Measurements from ENCODE around the gene DPP8. TPM values are rescaled to one million over a fixed set of nuclear protein-coding genes. Genes with fewer than 3 reads are reported as not detected.

DPP8 gene
- total RNA-seq, 1 experiment from 2014 or later: 27.1 TPM

GRCh38 chr15:65412556-65412955, 104.9 kb downstream of the DPP8 start:
- POLR2A ChIA-PET: no interaction called here
- no peak for ATAC-seq
- peaks cover 0 to 14% of the 10 kb centered on the region in 2 experiments; a peak in 1 of 4 replicates for H3K4me1 ChIP-seq (ENCODE audit: control insufficient read depth in 1 of 2, insufficient read depth in 2 of 2, low read length in 2 of 2)

More at GRCh38 chr15:65412556-65412955, 104.9 kb downstream of the DPP8 start:
- DNase-seq (ENCODE audit: low read depth, low spot score): no peak
- Histone ChIP-seq H3K9me3 (ENCODE audit: control insufficient read depth in 1 of 2, insufficient read depth in 1 of 2, low read depth in 1 of 2, low read length in 2 of 2) (no peaks in the 10 kb centered on the region), H3K36me3 (ENCODE audit: control insufficient read depth in 1 of 2, insufficient read depth in 2 of 2, low read length in 2 of 2) (no peaks in the 10 kb centered on the region), H3K9me2 (ENCODE audit: insufficient read depth) (no peaks in the 10 kb centered on the region), H3K4me2 (ENCODE audit: low read length) (no peak overlapping the region), H3K27me3 (ENCODE audit: insufficient read depth, low read length) (no peaks in the 10 kb centered on the region), H3K9ac (ENCODE audit: low read length) (no peak overlapping the region), H3K4me3 (replicated peaks in 1 of 2; ENCODE audit: low read depth in 1 of 2, low read length in 2 of 2) (no peak overlapping the region), H4K20me1 (ENCODE audit: insufficient read depth) (no peaks in the 10 kb centered on the region), H3K79me2 (ENCODE audit: insufficient read depth, low read length) (no peaks in the 10 kb centered on the region), H3K27ac (ENCODE audit: low read depth, low read length) (no peak overlapping the region), H2AFZ (ENCODE audit: low read depth, low read length, poor library complexity, severe bottlenecking) (no peak overlapping the region)
- TF ChIP-seq EGR1 (IDR thresholded peaks at IDR 0.05; ENCODE audit: low read depth) (no peak), EZH2 (IDR thresholded peaks at IDR 0.05) (no peak), ZNF274 (IDR thresholded peaks at IDR 0.05; ENCODE audit: low read depth, low read length) (no peak), RAD21 (IDR thresholded peaks at IDR 0.05; ENCODE audit: low read depth) (no peak), FOSL1 (IDR thresholded peaks at IDR 0.05; ENCODE audit: low read depth) (no peak), SIN3A (IDR thresholded peaks at IDR 0.05; ENCODE audit: low read depth) (no peak), ZBTB33 (IDR thresholded peaks at IDR 0.05; ENCODE audit: extremely low read depth, insufficient replicate concordance, low read length) (no peak), MAX (IDR thresholded peaks at IDR 0.05) (no peak), SP1 (IDR thresholded peaks at IDR 0.05; ENCODE audit: low read depth) (no peak), ELF1 (IDR thresholded peaks at IDR 0.05; ENCODE audit: borderline replicate concordance, low read depth) (no peak), JUND (IDR thresholded peaks at IDR 0.05) (no peak), SRF (IDR thresholded peaks at IDR 0.05; ENCODE audit: low read depth) (no peak), POLR2A (IDR thresholded peaks at IDR 0.05; ENCODE audit: borderline replicate concordance, extremely low read depth, insufficient read depth, insufficient read length) (no peak), EZH2phosphoT487 (IDR thresholded peaks at IDR 0.05; ENCODE audit: borderline replicate concordance) (no peak), CBX3 (IDR thresholded peaks at IDR 0.05; ENCODE audit: low read depth) (no peak), ZFX (IDR thresholded peaks at IDR 0.05) (no peak), YY1 (IDR thresholded peaks at IDR 0.05; ENCODE audit: extremely low read depth, insufficient replicate concordance, low read depth, low read length) (no peak)
- ChIA-PET RAD21 (ENCODE audit: low non-redundant PET in 1 of 2, low total read pairs in 2 of 2, uncharacterized antibody in 2 of 2, unreplicated experiment in 2 of 2) (no interaction called here), CTCF (no interaction called here)
- no TSS peak for BruUV-seq (replicated peaks)
- intact Hi-C loops (cut with micrococcal nuclease): no loop called here

Measured in HCT116 (cell line).